HepG2 (cell line): ENCODE results near the gene MICAL3. TPM values are rescaled to one million over a fixed set of nuclear protein-coding genes. Genes with fewer than 3 reads are reported as not detected.

ENCODE experiments used
- GABPB1 ChIP-seq: IDR thresholded peaks from 2 replicates; pipeline ENCODE4 v1.6.1; 2016; ENCODE audit warnings: mild to moderate bottlenecking, missing genetic modification reagents, moderate library complexity, missing compliant biosample characterization
- HNF4G ChIP-seq, 2 experiments: sonication (generic) in 1 of 2; formaldehyde crosslinking in 1 of 2; IDR thresholded peaks; 2 replicates each; pipeline versions ENCODE4 v1.4.0 to v1.6.1; 2011 to 2020; ENCODE audit warnings: borderline replicate concordance in 2 of 2, low read depth in 2 of 2, mild to moderate bottlenecking in 2 of 2, low read length in 1 of 2, missing genetic modification reagents in 1 of 2, moderate library complexity in 1 of 2
- MED8 ChIP-seq: sonication (generic); formaldehyde crosslinking; IDR thresholded peaks from 2 replicates; pipeline ENCODE4 v1.8.1; 2023; ENCODE audit warnings: mild to moderate bottlenecking, missing genetic modification reagents; ENCODE audit not compliant: insufficient replicate concordance
- POLR2AphosphoS5 ChIP-seq: IDR thresholded peaks from 2 replicates; pipeline ENCODE4 v1.6.1; 2012; ENCODE audit warnings: low read depth, low read length
- RNF2 ChIP-seq: fragments of 450-650 bp; conservative IDR thresholded peaks from 2 replicates; pipeline ENCODE4 v1.6.1; 2016; ENCODE audit warnings: low read depth
- ZNF766 ChIP-seq: sonication (generic); formaldehyde crosslinking; IDR thresholded peaks from 2 replicates; pipeline ENCODE4 v1.5.0; 2020; ENCODE audit warnings: missing genetic modification reagents, borderline replicate concordance
- polyA plus RNA-seq, 8 experiments: library from polyadenylated mRNA; depleted of rRNA in 3 of 8; stranded (reverse) in 7 of 8; unstranded in 1 of 8; fragments of >200 nt; fragmentation: Illumina TruSeq in 4 of 8; extraction: Trizol in 4 of 8; gene quantifications; 2 replicates each; pipeline versions ENCODE4 v1.2.1 to v1.2.3, GENCODE V29; 2011 to 2016; ENCODE audit warnings: low read depth in 4 of 8, missing spikeins in 1 of 8, mixed read lengths in 1 of 8; ENCODE audit not compliant: insufficient read depth in 1 of 8
- total RNA-seq, 5 experiments: library from RNA; depleted of rRNA; stranded (reverse); fragments of >200 nt; fragmentation: Illumina TruSeq; extraction: Trizol; gene quantifications; 2 replicates each; pipeline ENCODE4 v1.2.3, GENCODE V29; 2016; ENCODE audit warnings: low read depth in 1 of 5
- TF ChIP-seq, protein P1 (sequence below): sonication (generic); formaldehyde crosslinking; IDR thresholded peaks from 2 replicates; pipeline ENCODE4 v1.4.0; 2020; ENCODE audit warnings: mild to moderate bottlenecking, missing genetic modification reagents
- TF ChIP-seq, protein P2 (sequence below): sonication (generic); formaldehyde crosslinking; IDR thresholded peaks from 2 replicates; pipeline ENCODE4 v1.4.0; 2020; ENCODE audit warnings: missing genetic modification reagents
- TF ChIP-seq, protein P3 (sequence below): sonication (generic); formaldehyde crosslinking; IDR thresholded peaks from 2 replicates; pipeline ENCODE4 v1.8.1; 2023; ENCODE audit warnings: mild to moderate bottlenecking, missing genetic modification reagents
- TF ChIP-seq, protein P4 (sequence below): sonication (generic); formaldehyde crosslinking; IDR thresholded peaks from 2 replicates; pipeline ENCODE4 v1.4.0; 2020; ENCODE audit warnings: mild to moderate bottlenecking, missing genetic modification reagents
- TF ChIP-seq, protein P5 (sequence below): sonication (generic); formaldehyde crosslinking; IDR thresholded peaks from 2 replicates; pipeline ENCODE4 v1.4.0; 2020; ENCODE audit warnings: missing genetic modification reagents, borderline replicate concordance
- TF ChIP-seq, protein P6 (sequence below): sonication (generic); formaldehyde crosslinking; IDR thresholded peaks from 2 replicates; pipeline ENCODE4 v1.5.0; 2020; ENCODE audit warnings: mild to moderate bottlenecking, missing genetic modification reagents, borderline replicate concordance

The MICAL3 gene
- total and polyA plus RNA-seq, 2 of the 13 experiments (the other 11 are each of a cell fraction or from before 2014, with no cell fraction given): 5.3 to 12.5 TPM

DNA sequence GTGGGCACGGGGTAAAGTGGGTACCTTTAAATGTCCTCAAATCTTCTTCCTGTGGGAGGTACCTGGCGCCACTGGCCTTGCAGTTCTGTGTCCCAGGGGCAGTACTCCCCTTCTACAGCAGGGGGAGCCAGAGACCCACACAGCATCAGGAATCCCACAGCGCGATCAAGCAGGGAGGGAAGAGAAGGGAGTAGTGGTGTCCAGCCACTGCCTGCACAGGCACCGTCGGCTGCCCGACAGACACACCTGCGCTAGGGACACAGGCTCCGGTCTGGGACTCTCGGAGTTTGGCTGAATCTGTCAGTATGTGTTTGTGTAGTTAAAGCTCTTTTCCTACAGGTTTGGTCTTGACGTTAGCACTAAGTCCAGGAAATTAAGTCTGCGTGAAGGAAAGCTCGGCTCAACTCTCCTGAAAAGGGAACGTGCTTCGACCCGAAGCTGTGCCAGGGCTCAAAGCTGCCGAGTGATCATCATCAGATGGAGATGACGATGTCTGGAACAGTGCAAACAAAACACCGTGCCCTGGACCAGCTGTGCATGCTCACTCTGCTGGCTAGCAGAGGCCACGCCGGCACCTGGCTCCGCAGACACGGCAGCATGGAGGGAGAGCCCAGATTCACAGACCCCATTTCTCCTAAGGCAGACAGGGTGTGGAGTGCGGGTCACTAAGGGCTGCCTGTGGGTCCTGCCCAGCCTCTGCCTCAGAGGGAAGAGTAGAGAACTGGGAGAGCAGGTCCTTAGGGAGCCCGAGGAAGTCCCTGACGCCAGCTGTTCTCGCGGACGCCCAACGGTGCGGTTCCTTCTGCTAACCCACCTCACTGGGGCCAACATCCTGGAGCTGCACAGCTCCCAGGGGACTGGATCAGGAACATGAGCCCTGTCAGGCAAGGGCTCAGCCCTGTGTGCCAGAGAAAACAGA, 194.1 kb downstream of the MICAL3 start (continued):
- TF ChIP-seq, protein P1, sequence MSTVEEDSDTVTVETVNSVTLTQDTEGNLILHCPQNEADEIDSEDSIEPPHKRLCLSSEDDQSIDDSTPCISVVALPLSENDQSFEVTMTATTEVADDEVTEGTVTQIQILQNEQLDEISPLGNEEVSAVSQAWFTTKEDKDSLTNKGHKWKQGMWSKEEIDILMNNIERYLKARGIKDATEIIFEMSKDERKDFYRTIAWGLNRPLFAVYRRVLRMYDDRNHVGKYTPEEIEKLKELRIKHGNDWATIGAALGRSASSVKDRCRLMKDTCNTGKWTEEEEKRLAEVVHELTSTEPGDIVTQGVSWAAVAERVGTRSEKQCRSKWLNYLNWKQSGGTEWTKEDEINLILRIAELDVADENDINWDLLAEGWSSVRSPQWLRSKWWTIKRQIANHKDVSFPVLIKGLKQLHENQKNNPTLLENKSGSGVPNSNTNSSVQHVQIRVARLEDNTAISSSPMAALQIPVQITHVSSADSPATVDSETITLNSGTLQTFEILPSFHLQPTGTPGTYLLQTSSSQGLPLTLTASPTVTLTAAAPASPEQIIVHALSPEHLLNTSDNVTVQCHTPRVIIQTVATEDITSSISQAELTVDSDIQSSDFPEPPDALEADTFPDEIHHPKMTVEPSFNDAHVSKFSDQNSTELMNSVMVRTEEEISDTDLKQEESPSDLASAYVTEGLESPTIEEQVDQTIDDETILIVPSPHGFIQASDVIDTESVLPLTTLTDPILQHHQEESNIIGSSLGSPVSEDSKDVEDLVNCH (CRISPR knock-in tag): no peak
- TF ChIP-seq, protein P2, sequence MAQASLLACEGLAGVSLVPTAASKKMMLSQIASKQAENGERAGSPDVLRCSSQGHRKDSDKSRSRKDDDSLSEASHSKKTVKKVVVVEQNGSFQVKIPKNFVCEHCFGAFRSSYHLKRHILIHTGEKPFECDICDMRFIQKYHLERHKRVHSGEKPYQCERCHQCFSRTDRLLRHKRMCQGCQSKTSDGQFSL (CRISPR knock-in tag): no peak
- TF ChIP-seq GABPB1 (CRISPR knock-in tag) (peak; percentile 32; the same call in 1 of the 2 replicates), RNF2 (no peak), MED8 (no peak), POLR2AphosphoS5 (no peak), HNF4G (IDR thresholded peaks at IDR 0.05; ENCODE audit: borderline replicate concordance, low read depth, low read length) (no peak), HNF4G (CRISPR knock-in tag; IDR thresholded peaks at IDR 0.05; ENCODE audit: borderline replicate concordance, low read depth) (no peak), ZNF766 (CRISPR knock-in tag) (no peak)
- TF ChIP-seq, protein P3, sequence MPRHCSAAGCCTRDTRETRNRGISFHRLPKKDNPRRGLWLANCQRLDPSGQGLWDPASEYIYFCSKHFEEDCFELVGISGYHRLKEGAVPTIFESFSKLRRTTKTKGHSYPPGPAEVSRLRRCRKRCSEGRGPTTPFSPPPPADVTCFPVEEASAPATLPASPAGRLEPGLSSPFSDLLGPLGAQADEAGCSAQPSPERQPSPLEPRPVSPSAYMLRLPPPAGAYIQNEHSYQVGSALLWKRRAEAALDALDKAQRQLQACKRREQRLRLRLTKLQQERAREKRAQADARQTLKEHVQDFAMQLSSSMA: no peak
- TF ChIP-seq, protein P4, sequence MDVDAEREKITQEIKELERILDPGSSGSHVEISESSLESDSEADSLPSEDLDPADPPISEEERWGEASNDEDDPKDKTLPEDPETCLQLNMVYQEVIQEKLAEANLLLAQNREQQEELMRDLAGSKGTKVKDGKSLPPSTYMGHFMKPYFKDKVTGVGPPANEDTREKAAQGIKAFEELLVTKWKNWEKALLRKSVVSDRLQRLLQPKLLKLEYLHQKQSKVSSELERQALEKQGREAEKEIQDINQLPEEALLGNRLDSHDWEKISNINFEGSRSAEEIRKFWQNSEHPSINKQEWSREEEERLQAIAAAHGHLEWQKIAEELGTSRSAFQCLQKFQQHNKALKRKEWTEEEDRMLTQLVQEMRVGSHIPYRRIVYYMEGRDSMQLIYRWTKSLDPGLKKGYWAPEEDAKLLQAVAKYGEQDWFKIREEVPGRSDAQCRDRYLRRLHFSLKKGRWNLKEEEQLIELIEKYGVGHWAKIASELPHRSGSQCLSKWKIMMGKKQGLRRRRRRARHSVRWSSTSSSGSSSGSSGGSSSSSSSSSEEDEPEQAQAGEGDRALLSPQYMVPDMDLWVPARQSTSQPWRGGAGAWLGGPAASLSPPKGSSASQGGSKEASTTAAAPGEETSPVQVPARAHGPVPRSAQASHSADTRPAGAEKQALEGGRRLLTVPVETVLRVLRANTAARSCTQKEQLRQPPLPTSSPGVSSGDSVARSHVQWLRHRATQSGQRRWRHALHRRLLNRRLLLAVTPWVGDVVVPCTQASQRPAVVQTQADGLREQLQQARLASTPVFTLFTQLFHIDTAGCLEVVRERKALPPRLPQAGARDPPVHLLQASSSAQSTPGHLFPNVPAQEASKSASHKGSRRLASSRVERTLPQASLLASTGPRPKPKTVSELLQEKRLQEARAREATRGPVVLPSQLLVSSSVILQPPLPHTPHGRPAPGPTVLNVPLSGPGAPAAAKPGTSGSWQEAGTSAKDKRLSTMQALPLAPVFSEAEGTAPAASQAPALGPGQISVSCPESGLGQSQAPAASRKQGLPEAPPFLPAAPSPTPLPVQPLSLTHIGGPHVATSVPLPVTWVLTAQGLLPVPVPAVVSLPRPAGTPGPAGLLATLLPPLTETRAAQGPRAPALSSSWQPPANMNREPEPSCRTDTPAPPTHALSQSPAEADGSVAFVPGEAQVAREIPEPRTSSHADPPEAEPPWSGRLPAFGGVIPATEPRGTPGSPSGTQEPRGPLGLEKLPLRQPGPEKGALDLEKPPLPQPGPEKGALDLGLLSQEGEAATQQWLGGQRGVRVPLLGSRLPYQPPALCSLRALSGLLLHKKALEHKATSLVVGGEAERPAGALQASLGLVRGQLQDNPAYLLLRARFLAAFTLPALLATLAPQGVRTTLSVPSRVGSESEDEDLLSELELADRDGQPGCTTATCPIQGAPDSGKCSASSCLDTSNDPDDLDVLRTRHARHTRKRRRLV (CRISPR knock-in tag): no peak
- TF ChIP-seq, protein P5, sequence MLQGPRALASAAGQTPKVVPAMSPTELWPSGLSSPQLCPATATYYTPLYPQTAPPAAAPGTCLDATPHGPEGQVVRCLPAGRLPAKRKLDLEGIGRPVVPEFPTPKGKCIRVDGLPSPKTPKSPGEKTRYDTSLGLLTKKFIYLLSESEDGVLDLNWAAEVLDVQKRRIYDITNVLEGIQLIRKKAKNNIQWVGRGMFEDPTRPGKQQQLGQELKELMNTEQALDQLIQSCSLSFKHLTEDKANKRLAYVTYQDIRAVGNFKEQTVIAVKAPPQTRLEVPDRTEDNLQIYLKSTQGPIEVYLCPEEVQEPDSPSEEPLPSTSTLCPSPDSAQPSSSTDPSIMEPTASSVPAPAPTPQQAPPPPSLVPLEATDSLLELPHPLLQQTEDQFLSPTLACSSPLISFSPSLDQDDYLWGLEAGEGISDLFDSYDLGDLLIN (CRISPR knock-in tag): no peak
- TF ChIP-seq, protein P6, sequence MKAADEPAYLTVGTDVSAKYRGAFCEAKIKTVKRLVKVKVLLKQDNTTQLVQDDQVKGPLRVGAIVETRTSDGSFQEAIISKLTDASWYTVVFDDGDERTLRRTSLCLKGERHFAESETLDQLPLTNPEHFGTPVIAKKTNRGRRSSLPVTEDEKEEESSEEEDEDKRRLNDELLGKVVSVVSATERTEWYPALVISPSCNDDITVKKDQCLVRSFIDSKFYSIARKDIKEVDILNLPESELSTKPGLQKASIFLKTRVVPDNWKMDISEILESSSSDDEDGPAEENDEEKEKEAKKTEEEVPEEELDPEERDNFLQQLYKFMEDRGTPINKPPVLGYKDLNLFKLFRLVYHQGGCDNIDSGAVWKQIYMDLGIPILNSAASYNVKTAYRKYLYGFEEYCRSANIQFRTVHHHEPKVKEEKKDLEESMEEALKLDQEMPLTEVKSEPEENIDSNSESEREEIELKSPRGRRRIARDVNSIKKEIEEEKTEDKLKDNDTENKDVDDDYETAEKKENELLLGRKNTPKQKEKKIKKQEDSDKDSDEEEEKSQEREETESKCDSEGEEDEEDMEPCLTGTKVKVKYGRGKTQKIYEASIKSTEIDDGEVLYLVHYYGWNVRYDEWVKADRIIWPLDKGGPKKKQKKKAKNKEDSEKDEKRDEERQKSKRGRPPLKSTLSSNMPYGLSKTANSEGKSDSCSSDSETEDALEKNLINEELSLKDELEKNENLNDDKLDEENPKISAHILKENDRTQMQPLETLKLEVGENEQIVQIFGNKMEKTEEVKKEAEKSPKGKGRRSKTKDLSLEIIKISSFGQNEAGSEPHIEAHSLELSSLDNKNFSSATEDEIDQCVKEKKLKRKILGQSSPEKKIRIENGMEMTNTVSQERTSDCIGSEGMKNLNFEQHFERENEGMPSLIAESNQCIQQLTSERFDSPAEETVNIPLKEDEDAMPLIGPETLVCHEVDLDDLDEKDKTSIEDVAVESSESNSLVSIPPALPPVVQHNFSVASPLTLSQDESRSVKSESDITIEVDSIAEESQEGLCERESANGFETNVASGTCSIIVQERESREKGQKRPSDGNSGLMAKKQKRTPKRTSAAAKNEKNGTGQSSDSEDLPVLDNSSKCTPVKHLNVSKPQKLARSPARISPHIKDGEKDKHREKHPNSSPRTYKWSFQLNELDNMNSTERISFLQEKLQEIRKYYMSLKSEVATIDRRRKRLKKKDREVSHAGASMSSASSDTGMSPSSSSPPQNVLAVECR (CRISPR knock-in tag): peak; percentile 28; the same call in 1 of the 2 replicates
